Measurements from ENCODE around the gene MOB3B. TPM values are rescaled to one million over a fixed set of nuclear protein-coding genes. Genes with fewer than 3 reads are reported as not detected.
"Not testable (repeated sequence)": the region's sequence is repeated elsewhere in the genome, so short reads cannot be mapped to it uniquely, and the experiment has no call there.

Gene MOB3B
- total and polyA plus RNA-seq, 10 of the 15 experiments (the other 5 are each of a cell fraction or from before 2014, with no cell fraction given), result 0.44 to 2.7 (median 0.91) TPM

DNA sequence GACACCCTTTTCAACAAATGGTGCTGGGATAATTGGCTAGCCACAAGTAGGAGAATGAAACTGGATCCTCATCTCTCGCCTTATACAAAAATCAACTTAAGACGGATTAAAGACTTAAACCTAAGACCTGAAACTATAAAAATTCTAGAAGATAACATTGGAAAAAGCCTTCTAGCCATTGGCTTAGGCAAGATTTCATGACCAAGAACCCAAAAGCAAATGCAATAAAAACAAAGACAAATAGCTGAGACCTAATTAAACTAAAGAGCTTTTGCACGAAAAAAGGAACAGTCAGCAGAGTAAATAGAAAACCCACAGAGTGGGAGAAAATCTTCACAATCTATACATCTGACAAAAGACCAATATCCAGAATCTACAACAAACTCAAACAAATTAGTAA lies 110.1 kb downstream of the MOB3B start:
- H3K79me2 ChIP-seq (ENCODE audit: control insufficient read depth, insufficient read depth, low read length); ATAC-seq; POLR2A ChIA-PET; DNase-seq (ENCODE audit: low read depth, low spot score); BruUV-seq (replicated peaks); H2AFZ ChIP-seq (ENCODE audit: control insufficient read depth, low read depth, low read length); H3K27ac ChIP-seq (ENCODE audit: control insufficient read depth, insufficient read depth); H3K4me2 ChIP-seq (ENCODE audit: control insufficient read depth, insufficient read depth); H3K27me3 ChIP-seq (replicated peaks in 1 of 2; ENCODE audit: control insufficient read depth in 2 of 2, insufficient read depth in 2 of 2, low read length in 1 of 2); H3K4me3 ChIP-seq; H3K9ac ChIP-seq (ENCODE audit: control insufficient read depth, insufficient read depth, low read length); RAD21 ChIA-PET (ENCODE audit: unreplicated experiment); in situ Hi-C loops (cut with MboI); H3K4me1 ChIP-seq (ENCODE audit: control insufficient read depth, insufficient read depth, low read length); H3K9me3 ChIP-seq (replicated peaks; ENCODE audit: control insufficient read depth, insufficient read depth, low read length); H4K20me1 ChIP-seq (ENCODE audit: control insufficient read depth, insufficient read depth); FAIRE-seq; H3K36me3 ChIP-seq (ENCODE audit: control insufficient read depth in 2 of 2, insufficient read depth in 2 of 2, low read length in 1 of 2); intact Hi-C loops (cut with micrococcal nuclease; ENCODE audit: unreplicated experiment): not testable (repeated sequence)
- CTCF ChIA-PET, result interaction anchor here (1.8 kb wide), 1 partner anchor 11 kb away, joined by 4 read pairs; no protein-coding TSS in a partner anchor
- 49% methylated on average over 3 of the region's 3 CpGs for WGBS (ENCODE audit: insufficient coverage, insufficient replicate concordance, low lambda C conversion rate, missing lambda C conversion rate)
- SMC1A ChIA-PET (ENCODE audit: uncharacterized antibody, unreplicated experiment), result interaction anchor here (1.3 to 2.6 kb wide), 2 partner anchors 9 to 11 kb away, joined by 4 to 8 read pairs; no protein-coding TSS in a partner anchor

- intact Hi-C loops (cut with micrococcal nuclease; ENCODE audit: unreplicated experiment) (no loop called here), in situ Hi-C loops (cut with MboI) (no loop called here)
- Histone ChIP-seq H3K9me3 (replicated peaks; ENCODE audit: control insufficient read depth, insufficient read depth, low read length) (no peaks in the 10 kb centered on the region), H3K27me3 (replicated peaks in 1 of 2; ENCODE audit: control insufficient read depth in 2 of 2, insufficient read depth in 2 of 2, low read length in 1 of 2) (no peaks in the 10 kb centered on the region), H3K36me3 (ENCODE audit: control insufficient read depth in 2 of 2, insufficient read depth in 2 of 2, low read length in 1 of 2) (no peaks in the 10 kb centered on the region), H3K4me3 (no peak overlapping the region), H3K4me2 (ENCODE audit: control insufficient read depth, insufficient read depth) (no peak overlapping the region), H4K20me1 (ENCODE audit: control insufficient read depth, insufficient read depth) (no peaks in the 10 kb centered on the region), H3K27ac (ENCODE audit: control insufficient read depth, insufficient read depth) (no peak overlapping the region), H3K9ac (ENCODE audit: control insufficient read depth, insufficient read depth, low read length) (no peak overlapping the region), H3K79me2 (ENCODE audit: control insufficient read depth, insufficient read depth, low read length) (no peaks in the 10 kb centered on the region), H3K4me1 (ENCODE audit: control insufficient read depth, insufficient read depth, low read length) (no peaks in the 10 kb centered on the region), H2AFZ (ENCODE audit: control insufficient read depth, low read depth, low read length) (no peak overlapping the region)
- no peak for FAIRE-seq
- no TSS peak for BruUV-seq (replicated peaks)
- ChIA-PET POLR2A (interaction anchor here (0.6 kb wide), 1 partner anchor 14 kb away, joined by 3 read pairs; no protein-coding TSS in a partner anchor), CTCF (interaction anchor here (0.6 to 1.1 kb wide), 3 partner anchors 47 to 283 kb away, joined by 3 read pairs; no protein-coding TSS in a partner anchor), RAD21 (ENCODE audit: unreplicated experiment) (interaction anchor here (1.0 kb wide), 1 partner anchor 36 kb away, joined by 3 read pairs; no protein-coding TSS in a partner anchor), SMC1A (ENCODE audit: uncharacterized antibody, unreplicated experiment) (interaction anchor here (0.7 to 2.6 kb wide), 5 partner anchors 9 to 47 kb away, joined by 3 to 9 read pairs (median 3); no protein-coding TSS in a partner anchor)
- no peak for DNase-seq (ENCODE audit: low read depth, low spot score)
- TF ChIP-seq, protein P1, sequence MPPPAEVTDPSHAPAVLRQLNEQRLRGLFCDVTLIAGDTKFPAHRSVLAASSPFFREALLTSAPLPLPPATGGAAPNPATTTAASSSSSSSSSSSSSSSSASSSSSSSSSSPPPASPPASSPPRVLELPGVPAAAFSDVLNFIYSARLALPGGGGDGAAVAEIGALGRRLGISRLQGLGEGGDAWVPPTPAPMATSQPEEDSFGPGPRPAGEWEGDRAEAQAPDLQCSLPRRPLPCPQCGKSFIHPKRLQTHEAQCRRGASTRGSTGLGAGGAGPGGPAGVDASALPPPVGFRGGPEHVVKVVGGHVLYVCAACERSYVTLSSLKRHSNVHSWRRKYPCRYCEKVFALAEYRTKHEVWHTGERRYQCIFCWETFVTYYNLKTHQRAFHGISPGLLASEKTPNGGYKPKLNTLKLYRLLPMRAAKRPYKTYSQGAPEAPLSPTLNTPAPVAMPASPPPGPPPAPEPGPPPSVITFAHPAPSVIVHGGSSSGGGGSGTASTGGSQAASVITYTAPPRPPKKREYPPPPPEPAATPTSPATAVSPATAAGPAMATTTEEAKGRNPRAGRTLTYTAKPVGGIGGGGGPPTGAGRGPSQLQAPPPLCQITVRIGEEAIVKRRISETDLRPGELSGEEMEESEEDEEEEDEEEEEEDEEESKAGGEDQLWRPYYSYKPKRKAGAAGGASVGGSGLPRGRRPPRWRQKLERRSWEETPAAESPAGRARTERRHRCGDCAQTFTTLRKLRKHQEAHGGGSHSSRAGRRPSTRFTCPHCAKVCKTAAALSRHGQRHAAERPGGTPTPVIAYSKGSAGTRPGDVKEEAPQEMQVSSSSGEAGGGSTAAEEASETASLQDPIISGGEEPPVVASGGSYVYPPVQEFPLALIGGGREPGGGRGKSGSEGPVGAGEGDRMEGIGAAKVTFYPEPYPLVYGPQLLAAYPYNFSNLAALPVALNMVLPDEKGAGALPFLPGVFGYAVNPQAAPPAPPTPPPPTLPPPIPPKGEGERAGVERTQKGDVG (CRISPR knock-in tag; IDR thresholded peaks at IDR 0.05), result no peak
- TF ChIP-seq, protein P2, sequence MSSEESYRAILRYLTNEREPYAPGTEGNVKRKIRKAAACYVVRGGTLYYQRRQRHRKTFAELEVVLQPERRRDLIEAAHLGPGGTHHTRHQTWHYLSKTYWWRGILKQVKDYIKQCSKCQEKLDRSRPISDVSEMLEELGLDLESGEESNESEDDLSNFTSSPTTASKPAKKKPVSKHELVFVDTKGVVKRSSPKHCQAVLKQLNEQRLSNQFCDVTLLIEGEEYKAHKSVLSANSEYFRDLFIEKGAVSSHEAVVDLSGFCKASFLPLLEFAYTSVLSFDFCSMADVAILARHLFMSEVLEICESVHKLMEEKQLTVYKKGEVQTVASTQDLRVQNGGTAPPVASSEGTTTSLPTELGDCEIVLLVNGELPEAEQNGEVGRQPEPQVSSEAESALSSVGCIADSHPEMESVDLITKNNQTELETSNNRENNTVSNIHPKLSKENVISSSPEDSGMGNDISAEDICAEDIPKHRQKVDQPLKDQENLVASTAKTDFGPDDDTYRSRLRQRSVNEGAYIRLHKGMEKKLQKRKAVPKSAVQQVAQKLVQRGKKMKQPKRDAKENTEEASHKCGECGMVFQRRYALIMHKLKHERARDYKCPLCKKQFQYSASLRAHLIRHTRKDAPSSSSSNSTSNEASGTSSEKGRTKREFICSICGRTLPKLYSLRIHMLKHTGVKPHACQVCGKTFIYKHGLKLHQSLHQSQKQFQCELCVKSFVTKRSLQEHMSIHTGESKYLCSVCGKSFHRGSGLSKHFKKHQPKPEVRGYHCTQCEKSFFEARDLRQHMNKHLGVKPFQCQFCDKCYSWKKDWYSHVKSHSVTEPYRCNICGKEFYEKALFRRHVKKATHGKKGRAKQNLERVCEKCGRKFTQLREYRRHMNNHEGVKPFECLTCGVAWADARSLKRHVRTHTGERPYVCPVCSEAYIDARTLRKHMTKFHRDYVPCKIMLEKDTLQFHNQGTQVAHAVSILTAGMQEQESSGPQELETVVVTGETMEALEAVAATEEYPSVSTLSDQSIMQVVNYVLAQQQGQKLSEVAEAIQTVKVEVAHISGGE (CRISPR knock-in tag; IDR thresholded peaks at IDR 0.05), result no peak
- 65% methylated on average over 4 of the region's 4 CpGs for WGBS (ENCODE audit: insufficient coverage, insufficient replicate concordance, low lambda C conversion rate, missing lambda C conversion rate)
- no peak for ATAC-seq
Measured at GRCh38 chr9:27414220-27414761, 115.3 kb downstream of the MOB3B start.

All from GM12878 (cell line).